Endodermal cell (in vitro differentiated cells): Measurements from ENCODE around the gene NACC2. TPM values are rescaled to one million over a fixed set of nuclear protein-coding genes. Genes with fewer than 3 reads are reported as not detected.

ENCODE experiments used
- DNase-seq: peaks from one replicate; pipeline ENCODE4 v3.0.0-alpha.2; 2017
- H3K27ac ChIP-seq: 2 replicates; pipeline ENCODE4 v1.5.1; 2013; ENCODE audit warnings: mild to moderate bottlenecking, low read depth, low read length, moderate library complexity
- H3K27me3 ChIP-seq: 2 replicates; pipeline ENCODE4 v1.6.1; 2013; ENCODE audit warnings: mild to moderate bottlenecking, low read length, moderate library complexity; ENCODE audit not compliant: insufficient read depth, control insufficient read depth, poor library complexity, severe bottlenecking
- H3K36me3 ChIP-seq: 2 replicates; pipeline ENCODE4 v1.7.0; 2013; ENCODE audit warnings: mild to moderate bottlenecking, low read length, moderate library complexity; ENCODE audit not compliant: control insufficient read depth, insufficient read depth
- H3K4me1 ChIP-seq: one replicate; pipeline ENCODE4 v1.7.0; 2013; ENCODE audit warnings: low read length; ENCODE audit not compliant: control insufficient read depth, insufficient read depth
- H3K4me3 ChIP-seq: 2 replicates; pipeline ENCODE4 v1.5.1; 2013; ENCODE audit warnings: mild to moderate bottlenecking, low read length, moderate library complexity
- H3K9ac ChIP-seq: 2 replicates; pipeline ENCODE4 v1.6.1; 2013; ENCODE audit warnings: mild to moderate bottlenecking, low read length, moderate library complexity; ENCODE audit not compliant: poor library complexity, severe bottlenecking; ENCODE audit errors: extremely low read depth
- H3K9me3 ChIP-seq: 2 replicates; pipeline ENCODE4 v1.6.1; 2013; ENCODE audit warnings: mild to moderate bottlenecking, low read length, moderate library complexity; ENCODE audit not compliant: control insufficient read depth
- H3K27ac Mint-ChIP-seq: 2 replicates; pipeline ENCODE4 v1.8.0; 2020; ENCODE audit warnings: mixed read lengths
- H3K27me3 Mint-ChIP-seq: 2 replicates; pipeline ENCODE4 v1.8.0; 2021; ENCODE audit warnings: mild to moderate bottlenecking, mixed read lengths; ENCODE audit not compliant: insufficient read depth
- H3K36me3 Mint-ChIP-seq: 2 replicates; pipeline ENCODE4 v1.8.0; 2020; ENCODE audit warnings: low read depth, mixed read lengths
- H3K4me1 Mint-ChIP-seq: 2 replicates; pipeline ENCODE4 v1.8.0; 2020; ENCODE audit warnings: mixed read lengths
- H3K4me3 Mint-ChIP-seq: 2 replicates; pipeline ENCODE4 v1.8.0; 2020; ENCODE audit warnings: mild to moderate bottlenecking, moderate library complexity, mixed read lengths
- H3K9me3 Mint-ChIP-seq: 2 replicates; pipeline ENCODE4 v1.8.0; 2020; ENCODE audit warnings: mild to moderate bottlenecking, mixed read lengths
- CTCF ChIP-seq: fragments of 200-600 bp; sonication (generic); conservative IDR thresholded peaks from 2 replicates; pipeline ENCODE4 v1.5.0; 2021; ENCODE audit warnings: antibody characterized with exemption, mild to moderate bottlenecking
- WGBS, 2 experiments: methylation state at CpG; one replicate each; pipeline versions ENCODE4 v1.1.5 to v1.1.7; 2013; ENCODE audit warnings: missing lambda C conversion rate in 2 of 2, mixed read lengths in 1 of 2; ENCODE audit not compliant: insufficient coverage in 1 of 2, insufficient read length in 1 of 2; 5-methylcytosine and 5-hydroxymethylcytosine counted together
- total RNA-seq, 2 donors: library from RNA; stranded (reverse); fragmentation: NEBNext Ultra II Directional in 1 of 2; extraction: Animal tissue kit (Norgen Biotek cat#: 25700) in 1 of 2; gene quantifications; 2 replicates in 1 of 2; 3 replicates in 1 of 2; pipeline ENCODE4 v1.2.1, GENCODE V29; 2021

Gene NACC2
- total RNA-seq, 2 donors from 2014 or later: 12.4 to 16.7 TPM

DNA sequence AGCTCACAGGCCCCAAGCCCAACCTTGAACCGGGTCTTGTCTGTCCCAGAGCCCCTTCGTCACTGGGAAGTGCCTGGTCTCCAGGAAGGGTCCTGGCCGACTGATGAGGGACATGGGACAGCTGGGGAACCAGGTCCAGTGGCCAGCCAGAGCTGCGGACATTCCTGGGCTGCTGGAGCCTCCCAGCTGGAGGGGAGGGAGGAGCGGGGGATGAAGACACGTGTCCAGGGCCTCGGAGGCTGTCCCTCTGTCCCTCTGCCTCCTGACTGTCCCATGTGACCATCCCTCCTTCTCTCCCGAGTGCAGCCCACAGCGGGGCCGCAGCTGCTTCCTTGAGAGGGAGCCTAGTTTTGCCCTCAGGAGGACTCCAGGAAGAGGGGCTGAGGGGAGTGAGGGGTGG is 92.2 kb downstream of the NACC2 start:
- no peak overlapping the region for H3K27ac Mint-ChIP-seq
- H3K9ac ChIP-seq: no peak overlapping the region
- H3K4me1 ChIP-seq: peaks cover under 1% of the 10 kb centered on the region
- no peaks in the 10 kb centered on the region for H3K36me3 Mint-ChIP-seq
- DNase-seq: no peak
- H3K36me3 ChIP-seq: no peaks in the 10 kb centered on the region
- no peak overlapping the region for H3K27ac ChIP-seq
- no peak for TF ChIP-seq CTCF
- H3K9me3 ChIP-seq: no peaks in the 10 kb centered on the region
- H3K9me3 Mint-ChIP-seq: no peaks in the 10 kb centered on the region
- H3K27me3 Mint-ChIP-seq: no peaks in the 10 kb centered on the region
- no peaks in the 10 kb centered on the region for H3K27me3 ChIP-seq
- H3K4me3 Mint-ChIP-seq: no peak overlapping the region
- H3K4me3 ChIP-seq: no peak overlapping the region
- H3K4me1 Mint-ChIP-seq: peaks cover 5% of the 10 kb centered on the region
- WGBS, 2 experiments: 85% methylated on average over 10 of the region's 10 CpGs; no CpG with 5 or more reads in 1 of the 2 experiments

GRCh38 chr9:136002215-136002614 is 92.9 kb downstream of the NACC2 start:
- H3K4me1 ChIP-seq: no peaks in the 10 kb centered on the region
- H3K4me3 ChIP-seq: no peak overlapping the region
- Mint-ChIP-seq H3K9me3 (no peaks in the 10 kb centered on the region), H3K4me1 (peaks cover 4% of the 10 kb centered on the region), H3K27ac (no peak overlapping the region), H3K36me3 (no peaks in the 10 kb centered on the region), H3K4me3 (no peak overlapping the region), H3K27me3 (no peaks in the 10 kb centered on the region)
- no peak overlapping the region for H3K9ac ChIP-seq
- TF ChIP-seq CTCF: no peak
- H3K9me3 ChIP-seq: no peaks in the 10 kb centered on the region
- WGBS, 2 experiments: 96 to 100% methylated on average over 5 to 11 of the region's 11 CpGs
- no peaks in the 10 kb centered on the region for H3K36me3 ChIP-seq
- H3K27ac ChIP-seq: no peak overlapping the region
- no peaks in the 10 kb centered on the region for H3K27me3 ChIP-seq
- DNase-seq: no peak

GRCh38 chr9:136001231-136001630 is 93.9 kb downstream of the NACC2 start:
- H3K9me3 Mint-ChIP-seq: no peaks in the 10 kb centered on the region
- no peak overlapping the region for H3K27ac ChIP-seq
- H3K36me3 ChIP-seq: no peaks in the 10 kb centered on the region
- H3K4me3 ChIP-seq: no peak overlapping the region
- no peak overlapping the region for H3K9ac ChIP-seq
- peak; percentile 78 for DNase-seq
- 4 to 67% methylated on average over 4 to 18 of the region's 18 CpGs for whole genome bisulfite sequencing, 2 experiments
- no peak for TF ChIP-seq CTCF
- H3K27me3 ChIP-seq: no peaks in the 10 kb centered on the region
- H3K36me3 Mint-ChIP-seq: no peaks in the 10 kb centered on the region
- peaks cover 4% of the 10 kb centered on the region for H3K4me1 Mint-ChIP-seq
- no peaks in the 10 kb centered on the region for H3K27me3 Mint-ChIP-seq
- no peak overlapping the region for H3K4me3 Mint-ChIP-seq
- H3K27ac Mint-ChIP-seq: no peak overlapping the region
- no peaks in the 10 kb centered on the region for H3K9me3 ChIP-seq
- no peaks in the 10 kb centered on the region for H3K4me1 ChIP-seq
